HCT116 (cell line): ENCODE results near the gene GRM2. TPM values are rescaled to one million over a fixed set of nuclear protein-coding genes. Genes with fewer than 3 reads are reported as not detected.

Source experiments
- ATAC-seq: fragments of 200-7000 bp; cut with Tn5 transposase; 2 replicates; pipeline ENCODE4 v1.9.1; 2020; ENCODE audit warnings: mild to moderate bottlenecking, moderate library complexity
- BruUV-seq: library from RNA; stranded (reverse); fragments of 400-500 nt; replicated peaks from 2 replicates; lab custom pipeline; 2021; lab: Mats Ljungman, UMichigan
- CTCF ChIA-PET: fragments of 300-600 bp; sonication (Branson Sonifier 250); formaldehyde crosslinking; loops from one replicate; lab custom pipeline; 2021; ENCODE audit warnings: antibody characterized with exemption; lab: Charles Lee
- POLR2A ChIA-PET: fragments of 300-600, 350-600 bp; sonication (Branson Sonifier 250); formaldehyde crosslinking; loops from one replicate; lab custom pipeline; 2021; ENCODE audit warnings: antibody characterized with exemption; lab: Charles Lee
- RAD21 ChIA-PET, 2 experiments: fragments of 300-600 bp; sonication (Branson Sonifier 250); formaldehyde crosslinking; loops; one replicate each; lab custom pipeline; 2023; ENCODE audit warnings: low total read pairs in 2 of 2; ENCODE audit not compliant: uncharacterized antibody in 2 of 2, unreplicated experiment in 2 of 2, low non-redundant PET in 1 of 2; lab: Charles Lee
- DNase-seq: peaks from one replicate; pipeline ENCODE4 v3.0.0-alpha.2; 2010; ENCODE audit warnings: low read depth, low spot score
- H2AFZ ChIP-seq: fragments of 200-600 bp; shearing (Covaris generic), sonication (generic); 2 replicates; pipeline ENCODE4 v1.6.1; 2017; ENCODE audit warnings: low read depth, mixed run types, mixed read lengths, antibody characterized with exemption, low read length; ENCODE audit not compliant: poor library complexity, severe bottlenecking
- H3K27ac ChIP-seq: 2 replicates; pipeline ENCODE4 v1.5.1; 2012; ENCODE audit warnings: low read depth, low read length
- H3K27me3 ChIP-seq: fragments of 200-600 bp; sonication (generic); 2 replicates; pipeline ENCODE4 v1.6.1; 2016; ENCODE audit warnings: mixed run types, low read length, mixed read lengths; ENCODE audit not compliant: insufficient read depth
- H3K36me3 ChIP-seq, 2 experiments: fragments of 200-500 bp in 1 of 2; fragments of 200-600 bp in 1 of 2; sonication (Bioruptor generic) in 1 of 2; sonication (generic) in 1 of 2; 2 replicates each; pipeline versions ENCODE4 v1.5.1 to v1.6.1; 2014 to 2016; ENCODE audit warnings: low read length in 2 of 2, inconsistent platforms in 1 of 2, mixed read lengths in 1 of 2, mixed run types in 1 of 2; ENCODE audit not compliant: insufficient read depth in 2 of 2, control insufficient read depth in 1 of 2
- H3K4me1 ChIP-seq, 2 experiments: fragments of 200-600 bp in 1 of 2; sonication (generic) in 1 of 2; 2 replicates each; pipeline versions ENCODE4 v1.5.1 to v1.6.1; 2012 to 2017; ENCODE audit warnings: low read length in 2 of 2, inconsistent platforms in 1 of 2, mild to moderate bottlenecking in 1 of 2, mixed read lengths in 1 of 2, mixed run types in 1 of 2, moderate library complexity in 1 of 2; ENCODE audit not compliant: insufficient read depth in 2 of 2, control insufficient read depth in 1 of 2
- H3K4me2 ChIP-seq: fragments of 200-600 bp; sonication (generic); 2 replicates; pipeline ENCODE4 v1.6.1; 2017; ENCODE audit warnings: mixed run types, low read length, mixed read lengths
- H3K4me3 ChIP-seq, 2 experiments: fragments of 200-600 bp in 1 of 2; sonication (generic) in 1 of 2; replicated peaks in 1 of 2; 2 replicates each; pipeline ENCODE4 v1.5.1; 2011 to 2016; ENCODE audit warnings: low read length in 2 of 2, control low read depth in 1 of 2, low read depth in 1 of 2, mild to moderate bottlenecking in 1 of 2, mixed read lengths in 1 of 2, mixed run types in 1 of 2
- H3K79me2 ChIP-seq: fragments of 200-600 bp; sonication (generic); 2 replicates; pipeline ENCODE4 v1.6.1; 2017; ENCODE audit warnings: mild to moderate bottlenecking, mixed run types, low read length, moderate library complexity, mixed read lengths; ENCODE audit not compliant: insufficient read depth
- H3K9ac ChIP-seq: fragments of 200-600 bp; sonication (generic); 2 replicates; pipeline ENCODE4 v1.6.1; 2016; ENCODE audit warnings: low read length, mixed read lengths
- H3K9me2 ChIP-seq: fragments of 200-600 bp; sonication (generic), shearing (Covaris generic); 2 replicates; pipeline ENCODE4 v1.6.1; 2017; ENCODE audit warnings: mixed run types, mild to moderate bottlenecking, moderate library complexity; ENCODE audit not compliant: insufficient read depth
- H3K9me3 ChIP-seq, 2 experiments: fragments of 200-500 bp in 1 of 2; fragments of 200-600 bp in 1 of 2; sonication (Bioruptor generic) in 1 of 2; sonication (generic) in 1 of 2; 2 replicates each; pipeline ENCODE4 v1.6.1; 2014 to 2017; ENCODE audit warnings: low read length in 2 of 2, mixed read lengths in 2 of 2, inconsistent platforms in 1 of 2, low read depth in 1 of 2, mild to moderate bottlenecking in 1 of 2, mixed run types in 1 of 2, moderate library complexity in 1 of 2; ENCODE audit not compliant: control insufficient read depth in 1 of 2, insufficient read depth in 1 of 2
- H4K20me1 ChIP-seq: fragments of 200-600 bp; sonication (generic), shearing (Covaris generic); 2 replicates; pipeline ENCODE4 v1.6.1; 2017; ENCODE audit warnings: mixed run types, mild to moderate bottlenecking, moderate library complexity; ENCODE audit not compliant: insufficient read depth
- CBX3 ChIP-seq: IDR thresholded peaks from 2 replicates; pipeline ENCODE4 v1.6.1; 2012; ENCODE audit warnings: low read depth
- ELF1 ChIP-seq: IDR thresholded peaks from 2 replicates; pipeline ENCODE4 v1.6.1; 2012; ENCODE audit warnings: low read depth, borderline replicate concordance
- EZH2 ChIP-seq: fragments of 200-600 bp; sonication (generic); IDR thresholded peaks from 2 replicates; pipeline ENCODE4 v1.6.1; 2017; ENCODE audit warnings: antibody characterized with exemption, mixed run types
- EZH2phosphoT487 ChIP-seq: fragments of 200-600 bp; IDR thresholded peaks from 2 replicates; pipeline ENCODE4 v1.6.1; 2018; ENCODE audit warnings: antibody characterized with exemption, borderline replicate concordance
- FOSL1 ChIP-seq: IDR thresholded peaks from 2 replicates; pipeline ENCODE4 v1.6.1; 2012; ENCODE audit warnings: low read depth
- POLR2A ChIP-seq: IDR thresholded peaks from 2 replicates; pipeline ENCODE4 v1.7.0; 2011; ENCODE audit warnings: borderline replicate concordance; ENCODE audit not compliant: insufficient read depth, insufficient read length; ENCODE audit errors: extremely low read depth
- POLR2AphosphoS5 ChIP-seq: IDR thresholded peaks from 2 replicates; pipeline ENCODE4 v1.6.1; 2011; ENCODE audit warnings: mild to moderate bottlenecking, low read depth, low read length, moderate library complexity
- SIN3A ChIP-seq: IDR thresholded peaks from 2 replicates; pipeline ENCODE4 v1.6.1; 2012; ENCODE audit warnings: low read depth
- SP1 ChIP-seq: IDR thresholded peaks from 2 replicates; pipeline ENCODE4 v1.6.1; 2012; ENCODE audit warnings: low read depth
- YY1 ChIP-seq: IDR thresholded peaks from 2 replicates; pipeline ENCODE4 v1.6.1; 2011; ENCODE audit warnings: low read length, low read depth, moderate library complexity, mild to moderate bottlenecking; ENCODE audit not compliant: insufficient replicate concordance; ENCODE audit errors: extremely low read depth
- ZFX ChIP-seq: fragments of 450-650 bp; IDR thresholded peaks from 2 replicates; pipeline ENCODE4 v1.6.1; 2017
- intact Hi-C: fragments of 100-400 bp; cut with micrococcal nuclease; formaldehyde crosslinking; loops from 2 replicates; pipeline ENCODE4 v1.10.0; 2022
- total RNA-seq: library from RNA; stranded (reverse); gene quantifications from one replicate; pipeline ENCODE4 v1.2.1, GENCODE V29; 2021; ENCODE audit not compliant: unreplicated experiment
- TF ChIP-seq, protein P1 (sequence below): IDR thresholded peaks from 2 replicates; pipeline ENCODE4 v1.6.1; 2012; ENCODE audit warnings: low read depth
- TF ChIP-seq, protein P2 (sequence below), 3 experiments: fragments of 200-600 bp in 1 of 3; sonication (generic) in 1 of 3; IDR thresholded peaks in 2 of 3; conservative IDR thresholded peaks in 1 of 3; 2 replicates each; pipeline ENCODE4 v1.5.1; 2012 to 2017; ENCODE audit warnings: low read depth in 2 of 3, low read length in 2 of 3, antibody characterized with exemption in 1 of 3, borderline replicate concordance in 1 of 3, control low read depth in 1 of 3, mild to moderate bottlenecking in 1 of 3, mixed read lengths in 1 of 3, mixed run types in 1 of 3, moderate library complexity in 1 of 3; ENCODE audit not compliant: insufficient read depth in 1 of 3
- TF ChIP-seq, protein P3 (sequence below): IDR thresholded peaks from 2 replicates; pipeline ENCODE4 v1.6.1; 2012

The GRM2 gene
- total RNA-seq, 1 experiment from 2014 or later, result 0.32 TPM

DNA sequence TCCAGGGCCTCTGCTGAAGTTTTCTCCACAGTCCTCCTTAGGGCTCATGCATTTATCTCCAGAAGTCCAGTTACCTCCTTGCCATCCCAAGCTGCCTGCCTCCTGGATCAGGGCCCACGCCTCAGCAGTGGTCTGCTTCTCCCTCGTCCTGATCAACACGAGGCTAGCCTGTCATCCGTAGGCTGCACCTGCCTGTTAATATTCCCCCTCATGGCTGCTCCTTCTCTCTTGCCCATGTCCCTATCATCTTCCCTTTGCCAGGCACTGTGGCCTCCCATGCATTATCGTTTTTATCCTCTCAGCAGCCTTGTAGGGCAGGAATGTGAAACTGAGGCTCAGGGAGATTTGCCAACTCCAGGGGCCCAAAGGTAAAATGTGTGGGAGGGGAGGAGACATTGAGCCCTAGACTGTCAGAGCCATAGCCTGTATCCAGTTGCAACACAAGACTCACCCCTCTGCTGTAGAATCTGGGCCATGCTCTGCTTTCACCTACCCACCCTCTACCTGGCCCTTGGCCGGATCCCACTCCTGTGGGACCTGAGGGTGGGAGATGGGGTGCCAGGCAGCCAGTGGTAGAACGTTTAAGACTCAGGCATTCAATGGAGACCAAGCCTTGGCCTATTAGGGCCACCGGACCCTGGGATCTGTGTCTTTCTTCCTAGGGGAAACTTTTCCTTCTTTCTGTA, 4.6 kb downstream of the GRM2 start:
- Histone ChIP-seq H3K4me1 (no peaks in the 10 kb centered on the region), H3K4me2 (no peak overlapping the region), H3K9me3 (no peaks in the 10 kb centered on the region), H3K9ac (no peak overlapping the region), H3K4me3 (no peak overlapping the region), H3K79me2 (no peaks in the 10 kb centered on the region), H4K20me1 (no peaks in the 10 kb centered on the region), H2AFZ (no peak overlapping the region), H3K36me3 (no peaks in the 10 kb centered on the region), H3K27ac (no peak overlapping the region), H3K9me2 (no peaks in the 10 kb centered on the region), H3K27me3 (0 out of 2 replicates have a peak, but pooled peaks cover 4% of the 10 kb centered on the region)
- RAD21 ChIA-PET, result no interaction called here
- TF ChIP-seq POLR2AphosphoS5 (no peak), EZH2phosphoT487 (no peak), ELF1 (no peak), YY1 (no peak), SP1 (no peak), CBX3 (no peak), POLR2A (no peak), FOSL1 (no peak), ZFX (no peak), SIN3A (no peak), EZH2 (no peak)
- TF ChIP-seq, protein P1, sequence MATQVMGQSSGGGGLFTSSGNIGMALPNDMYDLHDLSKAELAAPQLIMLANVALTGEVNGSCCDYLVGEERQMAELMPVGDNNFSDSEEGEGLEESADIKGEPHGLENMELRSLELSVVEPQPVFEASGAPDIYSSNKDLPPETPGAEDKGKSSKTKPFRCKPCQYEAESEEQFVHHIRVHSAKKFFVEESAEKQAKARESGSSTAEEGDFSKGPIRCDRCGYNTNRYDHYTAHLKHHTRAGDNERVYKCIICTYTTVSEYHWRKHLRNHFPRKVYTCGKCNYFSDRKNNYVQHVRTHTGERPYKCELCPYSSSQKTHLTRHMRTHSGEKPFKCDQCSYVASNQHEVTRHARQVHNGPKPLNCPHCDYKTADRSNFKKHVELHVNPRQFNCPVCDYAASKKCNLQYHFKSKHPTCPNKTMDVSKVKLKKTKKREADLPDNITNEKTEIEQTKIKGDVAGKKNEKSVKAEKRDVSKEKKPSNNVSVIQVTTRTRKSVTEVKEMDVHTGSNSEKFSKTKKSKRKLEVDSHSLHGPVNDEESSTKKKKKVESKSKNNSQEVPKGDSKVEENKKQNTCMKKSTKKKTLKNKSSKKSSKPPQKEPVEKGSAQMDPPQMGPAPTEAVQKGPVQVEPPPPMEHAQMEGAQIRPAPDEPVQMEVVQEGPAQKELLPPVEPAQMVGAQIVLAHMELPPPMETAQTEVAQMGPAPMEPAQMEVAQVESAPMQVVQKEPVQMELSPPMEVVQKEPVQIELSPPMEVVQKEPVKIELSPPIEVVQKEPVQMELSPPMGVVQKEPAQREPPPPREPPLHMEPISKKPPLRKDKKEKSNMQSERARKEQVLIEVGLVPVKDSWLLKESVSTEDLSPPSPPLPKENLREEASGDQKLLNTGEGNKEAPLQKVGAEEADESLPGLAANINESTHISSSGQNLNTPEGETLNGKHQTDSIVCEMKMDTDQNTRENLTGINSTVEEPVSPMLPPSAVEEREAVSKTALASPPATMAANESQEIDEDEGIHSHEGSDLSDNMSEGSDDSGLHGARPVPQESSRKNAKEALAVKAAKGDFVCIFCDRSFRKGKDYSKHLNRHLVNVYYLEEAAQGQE, result no peak
- TF ChIP-seq, protein P2, sequence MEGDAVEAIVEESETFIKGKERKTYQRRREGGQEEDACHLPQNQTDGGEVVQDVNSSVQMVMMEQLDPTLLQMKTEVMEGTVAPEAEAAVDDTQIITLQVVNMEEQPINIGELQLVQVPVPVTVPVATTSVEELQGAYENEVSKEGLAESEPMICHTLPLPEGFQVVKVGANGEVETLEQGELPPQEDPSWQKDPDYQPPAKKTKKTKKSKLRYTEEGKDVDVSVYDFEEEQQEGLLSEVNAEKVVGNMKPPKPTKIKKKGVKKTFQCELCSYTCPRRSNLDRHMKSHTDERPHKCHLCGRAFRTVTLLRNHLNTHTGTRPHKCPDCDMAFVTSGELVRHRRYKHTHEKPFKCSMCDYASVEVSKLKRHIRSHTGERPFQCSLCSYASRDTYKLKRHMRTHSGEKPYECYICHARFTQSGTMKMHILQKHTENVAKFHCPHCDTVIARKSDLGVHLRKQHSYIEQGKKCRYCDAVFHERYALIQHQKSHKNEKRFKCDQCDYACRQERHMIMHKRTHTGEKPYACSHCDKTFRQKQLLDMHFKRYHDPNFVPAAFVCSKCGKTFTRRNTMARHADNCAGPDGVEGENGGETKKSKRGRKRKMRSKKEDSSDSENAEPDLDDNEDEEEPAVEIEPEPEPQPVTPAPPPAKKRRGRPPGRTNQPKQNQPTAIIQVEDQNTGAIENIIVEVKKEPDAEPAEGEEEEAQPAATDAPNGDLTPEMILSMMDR (IDR thresholded peaks at IDR 0.05 in 2 of 3, conservative IDR thresholded peaks at IDR 0.05 in 1 of 3; ENCODE audit: borderline replicate concordance in 1 of 3, insufficient read depth in 1 of 3, low read depth in 2 of 3, low read length in 2 of 3), result no peak
- TF ChIP-seq, protein P3, sequence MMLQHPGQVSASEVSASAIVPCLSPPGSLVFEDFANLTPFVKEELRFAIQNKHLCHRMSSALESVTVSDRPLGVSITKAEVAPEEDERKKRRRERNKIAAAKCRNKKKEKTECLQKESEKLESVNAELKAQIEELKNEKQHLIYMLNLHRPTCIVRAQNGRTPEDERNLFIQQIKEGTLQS, result no peak
- BruUV-seq, result no TSS peak
- ATAC-seq (no peak), DNase-seq (no peak)
- CTCF ChIA-PET, result interaction anchor here (1.2 to 1.9 kb wide), 2 partner anchors 7 to 88 kb away, joined by 6 to 12 read pairs; no protein-coding TSS in a partner anchor
- intact Hi-C loops, result no loop called here
- POLR2A ChIA-PET, result no interaction called here
